B cell (primary cell): Measurements from ENCODE around the gene RALGAPB. TPM values are rescaled to one million over a fixed set of nuclear protein-coding genes. Genes with fewer than 3 reads are reported as not detected.

ENCODE experiments used
- ATAC-seq: fragments of 200-7000 bp; cut with Tn5 transposase; one replicate; pipeline ENCODE4 v1.10.0; 2021; ENCODE audit warnings: low read depth, mild to moderate bottlenecking, moderate number of reproducible peaks, moderate library complexity
- CTCF ChIA-PET: fragments of 350-600 bp; sonication (Branson Sonifier 250); formaldehyde crosslinking; loops from one replicate; lab custom pipeline; 2021; ENCODE audit warnings: antibody characterized with exemption, inconsistent platforms; lab: Charles Lee
- POLR2A ChIA-PET: fragments of 350-600 bp; sonication (Branson Sonifier 250); formaldehyde crosslinking; loops from one replicate; lab custom pipeline; 2021; ENCODE audit warnings: antibody characterized with exemption; lab: Charles Lee
- DNase-seq: peaks from one replicate; pipeline ENCODE4 v3.0.0; 2013
- H2AFZ ChIP-seq: 2 replicates; pipeline ENCODE4 v1.6.1; 2012; ENCODE audit warnings: mild to moderate bottlenecking, low read depth, low read length; ENCODE audit not compliant: insufficient read depth, poor library complexity, severe bottlenecking
- H3K27ac ChIP-seq, 2 donors: 1 replicate in 1 of 2; 2 replicates in 1 of 2; pipeline ENCODE4 v1.5.1; 2012 to 2013; ENCODE audit warnings: low read length in 2 of 2, mild to moderate bottlenecking in 2 of 2, moderate library complexity in 1 of 2
- H3K27me3 ChIP-seq, 4 experiments: fragments of 200-600 bp in 1 of 4; sonication (generic) in 1 of 4; replicated peaks in 1 of 4; 1 replicate in 2 of 4; 2 replicates in 2 of 4; pipeline versions ENCODE4 v1.6.1 to v1.7.0; 2013 to 2016; ENCODE audit warnings: low read length in 3 of 4, mild to moderate bottlenecking in 2 of 4, mixed read lengths in 1 of 4, moderate library complexity in 1 of 4; ENCODE audit not compliant: insufficient read depth in 4 of 4, control insufficient read depth in 3 of 4; ENCODE audit errors: control extremely low read depth in 1 of 4
- H3K36me3 ChIP-seq, 2 experiments: replicated peaks in 1 of 2; 1 replicate in 1 of 2; 2 replicates in 1 of 2; pipeline versions ENCODE4 v1.6.1 to v1.7.1; 2013; ENCODE audit warnings: low read length in 1 of 2; ENCODE audit not compliant: insufficient read depth in 2 of 2, control insufficient read depth in 1 of 2; ENCODE audit errors: control extremely low read depth in 1 of 2, extremely low read depth in 1 of 2
- H3K4me1 ChIP-seq, 2 donors: fragments of 200-600 bp in 1 of 2; sonication (generic) in 1 of 2; 1 replicate in 1 of 2; 2 replicates in 1 of 2; pipeline versions ENCODE4 v1.5.1 to v1.6.1; 2013 to 2017; ENCODE audit warnings: low read length in 2 of 2; ENCODE audit not compliant: control insufficient read depth in 2 of 2, insufficient read depth in 2 of 2
- H3K4me2 ChIP-seq: replicated peaks from 2 replicates; pipeline ENCODE3; 2012; ENCODE audit warnings: mild to moderate bottlenecking, low read depth, low read length; ENCODE audit not compliant: poor library complexity, severe bottlenecking
- H3K4me3 ChIP-seq, 5 experiments: fragments of 200-600 bp in 1 of 5; sonication (generic) in 1 of 5; 1 replicate in 3 of 5; 2 replicates in 2 of 5; pipeline versions ENCODE4 v1.5.1 to v1.7.0; 2011 to 2016; ENCODE audit warnings: low read length in 4 of 5, mild to moderate bottlenecking in 4 of 5, low read depth in 2 of 5, control low read depth in 1 of 5, moderate library complexity in 1 of 5; ENCODE audit not compliant: insufficient read depth in 1 of 5; ENCODE audit errors: control extremely low read depth in 1 of 5, extremely low read depth in 1 of 5
- H3K79me2 ChIP-seq: fragments of 200-600 bp; sonication (generic); one replicate; pipeline ENCODE4 v1.6.0; 2016; ENCODE audit warnings: low read length; ENCODE audit not compliant: control insufficient read depth, insufficient read depth
- H3K9ac ChIP-seq: fragments of 200-600 bp; sonication (generic); 2 replicates; pipeline ENCODE4 v1.6.1; 2017; ENCODE audit warnings: mild to moderate bottlenecking, low read length, moderate library complexity
- H3K9me3 ChIP-seq, 3 donors: one replicate each; pipeline versions ENCODE4 v1.6.1 to v1.7.1; 2013; ENCODE audit warnings: low read length in 2 of 3; ENCODE audit not compliant: control insufficient read depth in 2 of 3, insufficient read depth in 1 of 3; ENCODE audit errors: control extremely low read depth in 1 of 3
- H4K20me1 ChIP-seq: 2 replicates; pipeline ENCODE4 v1.6.0; 2012; ENCODE audit warnings: mild to moderate bottlenecking, low read length; ENCODE audit not compliant: insufficient read depth, control insufficient read depth, poor library complexity, severe bottlenecking
- H3K27ac Mint-ChIP-seq: one replicate; pipeline ENCODE4 v1.8.0; 2021; ENCODE audit warnings: mixed read lengths
- H3K27me3 Mint-ChIP-seq: one replicate; pipeline ENCODE4 v1.8.0; 2021; ENCODE audit warnings: mixed read lengths
- H3K4me1 Mint-ChIP-seq: one replicate; pipeline ENCODE4 v1.8.0; 2021; ENCODE audit warnings: mixed read lengths
- H3K4me3 Mint-ChIP-seq: one replicate; pipeline ENCODE4 v1.8.0; 2021; ENCODE audit warnings: mixed read lengths
- H3K9me3 Mint-ChIP-seq: one replicate; pipeline ENCODE4 v1.8.0; 2022; ENCODE audit warnings: mixed read lengths; ENCODE audit not compliant: insufficient read depth
- CTCF ChIP-seq: fragments of 200-600 bp; IDR thresholded peaks from one replicate; pipeline ENCODE4 v1.8.0; 2022; ENCODE audit warnings: antibody characterized with exemption, mild to moderate bottlenecking
- EZH2 ChIP-seq: IDR thresholded peaks from 2 replicates; pipeline ENCODE4 v1.6.1; 2012; ENCODE audit warnings: borderline replicate concordance, low read depth, mild to moderate bottlenecking, moderate library complexity, low read length; ENCODE audit not compliant: insufficient read depth, poor library complexity, severe bottlenecking
- WGBS: methylation state at CpG from one replicate; pipeline ENCODE4 v1.1.5; 2013; ENCODE audit warnings: missing lambda C conversion rate; ENCODE audit not compliant: insufficient coverage; 5-methylcytosine and 5-hydroxymethylcytosine counted together
- intact Hi-C: fragments of 100-400 bp; cut with micrococcal nuclease; formaldehyde crosslinking; loops from one replicate; pipeline ENCODE4 v1.10.0; 2022
- polyA plus RNA-seq: library from polyadenylated mRNA; depleted of rRNA; stranded (reverse); fragments of >200 nt; gene quantifications from 2 replicates; pipeline ENCODE4 v1.2.3, GENCODE V29; 2012
- total RNA-seq, 2 donors: library from RNA; stranded (reverse); fragments of 120-200 nt in 1 of 2; gene quantifications; 1 replicate in 1 of 2; 2 replicates in 1 of 2; pipeline versions ENCODE4 v1.2.3 to v1.2.4, GENCODE V29; 2013 to 2022

Gene RALGAPB
- total and polyA plus RNA-seq, 2 donors (not counting 1 experiment from before 2014, with no cell fraction given) = 15.0 to 58.3 TPM

GRCh38 chr20:38547288-38548085, 74.8 kb downstream of the RALGAPB start:
- no peak for ATAC-seq
- Mint-ChIP-seq H3K4me3 (no peak overlapping the region), H3K4me1 (peaks cover 2% of the 10 kb centered on the region), H3K27ac (no peak overlapping the region), H3K9me3 (no peaks in the 10 kb centered on the region), H3K27me3 (no peaks in the 10 kb centered on the region)
- Histone ChIP-seq H3K9ac (no peak overlapping the region), H3K9me3 (no peaks in the 10 kb centered on the region), H3K27ac (no peak overlapping the region), H3K27me3 (no peaks in the 10 kb centered on the region), H3K79me2 (no peaks in the 10 kb centered on the region), H3K4me2 (no peak overlapping the region), H3K4me1 (no peaks in the 10 kb centered on the region), H2AFZ (no peak overlapping the region), H4K20me1 (no peaks in the 10 kb centered on the region), H3K4me3 (no peak overlapping the region), H3K36me3 (peaks cover 28 to 56% of the 10 kb centered on the region in 2 experiments)
- WGBS = no CpG with 5 or more reads among the region's 3 CpGs
- ChIA-PET POLR2A (no interaction called here), CTCF (no interaction called here)
- TF ChIP-seq EZH2 (no peak), CTCF (no peak)
- no peak for DNase-seq
- intact Hi-C loops = no loop called here

- no CpG with 5 or more reads among the region's 3 CpGs for WGBS
- intact Hi-C loops = no loop called here
- Mint-ChIP-seq H3K27ac (no peak overlapping the region), H3K9me3 (no peaks in the 10 kb centered on the region), H3K27me3 (no peaks in the 10 kb centered on the region), H3K4me3 (no peak overlapping the region), H3K4me1 (no peaks in the 10 kb centered on the region)
- no peak overlapping the region for H3K27ac ChIP-seq
- no peak overlapping the region for H3K4me3 ChIP-seq
- H3K4me2 ChIP-seq = no peak overlapping the region
- H3K27me3 ChIP-seq = no peaks in the 10 kb centered on the region
- CTCF ChIA-PET = no interaction called here
- peaks cover 24 to 64% of the 10 kb centered on the region in 2 experiments for H3K36me3 ChIP-seq
- ATAC-seq = no peak
- TF ChIP-seq EZH2 = no peak
- no peak for TF ChIP-seq CTCF
- H2AFZ ChIP-seq = no peak overlapping the region
- H3K4me1 ChIP-seq = no peaks in the 10 kb centered on the region
- no peaks in the 10 kb centered on the region for H3K9me3 ChIP-seq
- no peak overlapping the region for H3K9ac ChIP-seq
- no peaks in the 10 kb centered on the region for H4K20me1 ChIP-seq
- POLR2A ChIA-PET = no interaction called here
- H3K79me2 ChIP-seq = no peaks in the 10 kb centered on the region
- no peak for DNase-seq
Measured at GRCh38 chr20:38548356-38549083, 75.9 kb downstream of the RALGAPB start.
